Panc1 (cell line): ENCODE measurements around the gene FRMD4A. TPM values are rescaled to one million over a fixed set of nuclear protein-coding genes. Genes with fewer than 3 reads are reported as not detected.

Experiments
- ATAC-seq: fragments of 200-7000 bp; cut with Tn5 transposase; 2 replicates; pipeline ENCODE4 v1.9.1; 2020; ENCODE audit warnings: mild to moderate bottlenecking, moderate library complexity
- BruUV-seq: library from RNA; stranded (reverse); fragments of 400-500 nt; replicated peaks from 2 replicates; lab custom pipeline; 2021; lab: Mats Ljungman, UMichigan
- CTCF ChIA-PET: fragments of 300-600 bp; sonication (Branson Sonifier 250); formaldehyde crosslinking; loops from one replicate; lab custom pipeline; 2022; ENCODE audit warnings: antibody characterized with exemption; lab: Charles Lee
- POLR2A ChIA-PET: fragments of 300-600 bp; sonication (Branson Sonifier 250); formaldehyde crosslinking; loops from one replicate; lab custom pipeline; 2022; ENCODE audit warnings: antibody characterized with exemption; lab: Charles Lee
- DNase-seq: peaks from one replicate; pipeline ENCODE4 v3.0.0-alpha.2; 2010; ENCODE audit warnings: low read depth, low spot score
- H3K27ac ChIP-seq: 2 replicates; pipeline ENCODE4 v1.5.1; 2011; ENCODE audit warnings: mild to moderate bottlenecking, low read length, inconsistent platforms
- H3K27me3 ChIP-seq: fragments of 200-500 bp; sonication (Bioruptor generic); 2 replicates; pipeline ENCODE4 v1.6.0; 2014; ENCODE audit warnings: low read length, inconsistent platforms; ENCODE audit not compliant: control insufficient read depth, insufficient read depth
- H3K36me3 ChIP-seq: fragments of 200-500 bp; sonication (Bioruptor generic); 2 replicates; pipeline ENCODE4 v1.5.1; 2014; ENCODE audit warnings: inconsistent platforms, mild to moderate bottlenecking, low read length, moderate library complexity; ENCODE audit not compliant: control insufficient read depth, insufficient read depth
- H3K4me1 ChIP-seq: 2 replicates; pipeline ENCODE4 v1.5.1; 2011; ENCODE audit warnings: inconsistent platforms, mild to moderate bottlenecking, low read length, moderate library complexity; ENCODE audit not compliant: control insufficient read depth, insufficient read depth
- H3K4me3 ChIP-seq, 2 experiments: 2 replicates each; pipeline ENCODE4 v1.5.1; 2011 to 2012; ENCODE audit warnings: low read depth in 2 of 2, low read length in 2 of 2, mild to moderate bottlenecking in 2 of 2, inconsistent platforms in 1 of 2, moderate library complexity in 1 of 2
- H3K9me3 ChIP-seq: fragments of 200-500 bp; sonication (Bioruptor generic); 2 replicates; pipeline ENCODE4 v1.5.1; 2014; ENCODE audit warnings: low read depth, mild to moderate bottlenecking, inconsistent platforms, low read length, moderate library complexity; ENCODE audit not compliant: control insufficient read depth, insufficient read depth
- CTCF ChIP-seq: fragments of 450-650 bp; IDR thresholded peaks from 2 replicates; pipeline ENCODE4 v1.5.1; 2017; ENCODE audit warnings: mild to moderate bottlenecking
- POLR2AphosphoS5 ChIP-seq: IDR thresholded peaks from 2 replicates; pipeline ENCODE4 v1.6.1; 2012; ENCODE audit warnings: mild to moderate bottlenecking, low read depth, low read length, moderate library complexity
- REST ChIP-seq, 2 experiments: IDR thresholded peaks; 2 replicates each; pipeline ENCODE4 v1.6.1; 2011 to 2012; ENCODE audit warnings: low read depth in 2 of 2, control low read depth in 1 of 2, low read length in 1 of 2, mild to moderate bottlenecking in 1 of 2, moderate library complexity in 1 of 2; ENCODE audit not compliant: insufficient read depth in 1 of 2
- SIN3A ChIP-seq: IDR thresholded peaks from 2 replicates; pipeline ENCODE4 v1.6.1; 2012; ENCODE audit warnings: low read depth, mild to moderate bottlenecking, low read length, moderate library complexity, borderline replicate concordance; ENCODE audit not compliant: insufficient read depth
- TCF7L2 ChIP-seq: IDR thresholded peaks from 2 replicates; pipeline ENCODE4 v1.6.1; 2011; ENCODE audit warnings: mild to moderate bottlenecking, low read depth, low read length, inconsistent platforms
- in situ Hi-C: cut with HindIII; loops from 2 replicates; pipeline ENCODE4 v1.10.0; 2016; ENCODE audit warnings: low sequenced_read_pairs, low pct_unique_long_range_greater_than_20kb
- intact Hi-C: fragments of 100-400 bp; cut with micrococcal nuclease; formaldehyde crosslinking; loops from one replicate; pipeline ENCODE4 v1.10.0; 2022; ENCODE audit not compliant: unreplicated experiment
- total RNA-seq: library from RNA; stranded (reverse); gene quantifications from one replicate; pipeline ENCODE4 v1.2.1, GENCODE V29; 2021; ENCODE audit not compliant: unreplicated experiment

Gene FRMD4A
- total RNA-seq, 1 experiment from 2014 or later = 7.1 TPM

GRCh38 chr10:13816195-13816925 is 514.4 kb downstream of the FRMD4A start:
- intact Hi-C loops = no loop called here
- H3K27me3 ChIP-seq = no peaks in the 10 kb centered on the region
- H3K4me1 ChIP-seq = no peaks in the 10 kb centered on the region
- DNase-seq (no peak), ATAC-seq (no peak)
- in situ Hi-C loops = no loop called here
- H3K27ac ChIP-seq = no peak overlapping the region
- no peaks in the 10 kb centered on the region for H3K9me3 ChIP-seq
- TF ChIP-seq SIN3A (no peak), TCF7L2 (no peak), CTCF (no peak), REST (IDR thresholded peaks at IDR 0.05; ENCODE audit: insufficient read depth in 1 of 2, low read depth in 2 of 2, low read length in 1 of 2) (no peak), POLR2AphosphoS5 (no peak)
- ChIA-PET POLR2A (no interaction called here), CTCF (interaction anchor here (0.7 kb wide), 1 partner anchor 49 kb away, joined by 3 read pairs; no protein-coding TSS in a partner anchor)
- BruUV-seq = no TSS peak
- H3K4me3 ChIP-seq = no peak overlapping the region
- H3K36me3 ChIP-seq = no peaks in the 10 kb centered on the region

- ChIA-PET POLR2A (no interaction called here), CTCF (no interaction called here)
- Histone ChIP-seq H3K27ac (no peak overlapping the region), H3K36me3 (no peaks in the 10 kb centered on the region), H3K4me1 (no peaks in the 10 kb centered on the region), H3K4me3 (no peak overlapping the region), H3K9me3 (no peaks in the 10 kb centered on the region), H3K27me3 (no peaks in the 10 kb centered on the region)
- ATAC-seq = no peak
- BruUV-seq = no TSS peak
- TF ChIP-seq CTCF = no peak
- TF ChIP-seq POLR2AphosphoS5 = no peak
- no peak for TF ChIP-seq SIN3A
- no peak for TF ChIP-seq REST (IDR thresholded peaks at IDR 0.05; ENCODE audit: insufficient read depth in 1 of 2, low read depth in 2 of 2, low read length in 1 of 2)
- no peak for TF ChIP-seq TCF7L2
- intact Hi-C loops (no loop called here), in situ Hi-C loops (no loop called here)
- peak; percentile 38 for DNase-seq
Measured at GRCh38 chr10:13815756-13816155, 515.0 kb downstream of the FRMD4A start.
